K562 (cell line): ENCODE measurements around the gene CNBD2. TPM values are rescaled to one million over a fixed set of nuclear protein-coding genes. Genes with fewer than 3 reads are reported as not detected.

Experiments
- DPF2 ChIP-seq: fragments of 450-650 bp; IDR thresholded peaks from 2 replicates; pipeline ENCODE4 v1.6.1; 2016
- EGR1 ChIP-seq: fragments of 450-650 bp; conservative IDR thresholded peaks from 2 replicates; pipeline ENCODE4 v1.6.1; 2017; ENCODE audit warnings: mild to moderate bottlenecking
- FUS ChIP-seq: fragments of 200-400 bp; formaldehyde crosslinking; optimal IDR thresholded peaks from 2 replicates; pipeline ENCODE3; 2017; ENCODE audit warnings: low read depth, low read length
- GTF2B ChIP-seq: IDR thresholded peaks from 2 replicates; pipeline ENCODE4 v1.6.1; 2011; ENCODE audit not compliant: insufficient read length; ENCODE audit errors: extremely low read depth
- GTF2F1 ChIP-seq: IDR thresholded peaks from 2 replicates; pipeline ENCODE4 v1.6.1; 2011; ENCODE audit warnings: low read depth, low read length, improper control_type of control experiment
- HNRNPLL ChIP-seq: fragments of 200-400 bp; formaldehyde crosslinking; IDR thresholded peaks from 2 replicates; pipeline ENCODE4 v1.6.1; 2017; ENCODE audit warnings: low read length, low read depth, mild to moderate bottlenecking; ENCODE audit not compliant: poor library complexity, severe bottlenecking
- KDM5B ChIP-seq: fragments of 200-600 bp; sonication (generic); IDR thresholded peaks from 2 replicates; pipeline ENCODE4 v1.6.1; 2012; ENCODE audit warnings: low read depth, mild to moderate bottlenecking, moderate library complexity, low read length, control low read depth, inconsistent platforms; ENCODE audit not compliant: insufficient replicate concordance
- MAFG ChIP-seq: fragments of 450-650 bp; conservative IDR thresholded peaks from 2 replicates; pipeline ENCODE4 v1.6.1; 2016; ENCODE audit warnings: missing genetic modification characterization, missing compliant biosample characterization
- MYBL2 ChIP-seq, 2 experiments: fragments of 450-650 bp in 1 of 2; sonication (generic) in 1 of 2; formaldehyde crosslinking in 1 of 2; IDR thresholded peaks; 2 replicates each; pipeline versions ENCODE4 v1.6.1 to v1.8.1; 2017 to 2022; ENCODE audit warnings: borderline replicate concordance in 1 of 2, inconsistent platforms in 1 of 2, low read depth in 1 of 2, mild to moderate bottlenecking in 1 of 2, missing genetic modification reagents in 1 of 2, moderate library complexity in 1 of 2
- PATZ1 ChIP-seq: fragments of 250-450 bp; sonication (Bioruptor Pico); IDR thresholded peaks from 2 replicates; pipeline ENCODE4 v1.5.0; 2020; ENCODE audit warnings: mild to moderate bottlenecking, borderline replicate concordance
- PRMT5 ChIP-seq: sonication (generic); formaldehyde crosslinking; IDR thresholded peaks from 2 replicates; pipeline ENCODE4 v1.5.0; 2020; ENCODE audit warnings: missing genetic modification reagents
- RBBP5 ChIP-seq: fragments of 200-600 bp; sonication (generic); IDR thresholded peaks from 2 replicates; pipeline ENCODE4 v1.6.1; 2012; ENCODE audit warnings: borderline replicate concordance, mild to moderate bottlenecking, low read length, control low read depth, inconsistent platforms; ENCODE audit not compliant: insufficient read depth, poor library complexity, severe bottlenecking
- SIX5 ChIP-seq, 2 experiments: IDR thresholded peaks; 2 replicates each; pipeline ENCODE4 v1.6.1; 2011; ENCODE audit warnings: low read length in 2 of 2, borderline replicate concordance in 1 of 2, low read depth in 1 of 2, mild to moderate bottlenecking in 1 of 2, moderate library complexity in 1 of 2; ENCODE audit not compliant: insufficient read depth in 1 of 2
- SMARCE1 ChIP-seq: fragments of 450-650 bp; IDR thresholded peaks from 2 replicates; pipeline ENCODE4 v1.7.1; 2016; ENCODE audit warnings: mild to moderate bottlenecking
- SREBF2 ChIP-seq: sonication (generic); formaldehyde crosslinking; IDR thresholded peaks from 2 replicates; pipeline ENCODE4 v1.4.0; 2020; ENCODE audit warnings: mild to moderate bottlenecking, missing genetic modification reagents
- STAT5B ChIP-seq: fragments of 250-450 bp; sonication (Bioruptor Pico); IDR thresholded peaks from 2 replicates; pipeline ENCODE4 v1.8.0; 2021; ENCODE audit warnings: mild to moderate bottlenecking, inconsistent platforms
- ZBTB5 ChIP-seq: fragments of 450-650 bp; IDR thresholded peaks from 2 replicates; pipeline ENCODE4 v1.6.1; 2017; ENCODE audit warnings: antibody characterized with exemption
- ZEB2 ChIP-seq: fragments of 450-650 bp; IDR thresholded peaks from 2 replicates; pipeline ENCODE4 v1.6.1; 2016
- ZKSCAN1 ChIP-seq: fragments of 150-350 bp; IDR thresholded peaks from 2 replicates; pipeline ENCODE4 v1.6.1; 2016; ENCODE audit warnings: low read depth, low read length
- ZNF165 ChIP-seq: fragments of 250-450 bp; sonication (Bioruptor Pico); IDR thresholded peaks from 2 replicates; pipeline ENCODE4 v1.4.0; 2020; ENCODE audit warnings: borderline replicate concordance
- ZNF217 ChIP-seq: sonication (generic); formaldehyde crosslinking; IDR thresholded peaks from 2 replicates; pipeline ENCODE4 v1.8.0; 2022; ENCODE audit warnings: mild to moderate bottlenecking, missing genetic modification reagents
- ZNF224 ChIP-seq: sonication (generic); formaldehyde crosslinking; IDR thresholded peaks from 2 replicates; pipeline ENCODE4 v1.8.0; 2022; ENCODE audit warnings: mild to moderate bottlenecking, missing genetic modification reagents
- ZNF41 ChIP-seq: fragments of 250-450 bp; sonication (Bioruptor Pico); conservative IDR thresholded peaks from 2 replicates; pipeline ENCODE4 v1.4.0; 2020; ENCODE audit warnings: mild to moderate bottlenecking
- ZNF764 ChIP-seq: fragments of 250-450 bp; sonication (Bioruptor Pico); IDR thresholded peaks from 2 replicates; pipeline ENCODE4 v1.4.0; 2020; ENCODE audit warnings: low read depth, mild to moderate bottlenecking, moderate library complexity
- polyA plus RNA-seq, 8 experiments: library from polyadenylated mRNA; depleted of rRNA in 4 of 8; stranded (reverse) in 5 of 8; unstranded in 3 of 8; fragments of >200 nt; fragmentation: Nextera tagmentation in 2 of 8; fragmentation: Illumina TruSeq in 1 of 8; extraction: Ambion mirVana in 2 of 8; extraction: Trizol in 1 of 8; gene quantifications; 2 replicates each; pipeline versions ENCODE4 v1.2.1 to v1.2.3, GENCODE V29; 2011 to 2014; ENCODE audit warnings: inconsistent platforms in 1 of 8, missing spikeins in 1 of 8
- total RNA-seq, 7 experiments: library from RNA; depleted of rRNA in 6 of 7; stranded (reverse); fragments of >200 nt in 6 of 7; fragmentation: Illumina TruSeq in 2 of 7; extraction: Trizol in 2 of 7; gene quantifications; 2 replicates each; pipeline versions ENCODE4 v1.2.1 to v1.2.3, GENCODE V29; 2011 to 2021; ENCODE audit warnings: low replicate concordance in 1 of 7

CNBD2 gene
- total and polyA plus RNA-seq, 9 of the 15 experiments (the other 6 are each of a cell fraction or from before 2014, with no cell fraction given) = 3.2 to 17.5 (median 5.3) TPM

- TF ChIP-seq RBBP5 = no peak
- TF ChIP-seq PATZ1 (CRISPR knock-in tag) = no peak
- peak; percentile 52; the same call in 1 of the 2 replicates for TF ChIP-seq EGR1
- TF ChIP-seq SIX5 (IDR thresholded peaks at IDR 0.05; ENCODE audit: borderline replicate concordance in 1 of 2, insufficient read depth in 1 of 2, low read depth in 1 of 2, low read length in 2 of 2) = peak; percentile 29 to 47; a peak in 2 of 4 replicates
- TF ChIP-seq GTF2B = no peak
- TF ChIP-seq DPF2 = no peak
- no peak for TF ChIP-seq ZNF217 (CRISPR knock-in tag)
- no peak for TF ChIP-seq ZBTB5
- TF ChIP-seq ZNF165 = no peak; the same call in 1 of the 2 replicates
- TF ChIP-seq STAT5B = no peak
- 0 out of 2 replicates have a peak, but pooled peaks have one; percentile 12 for TF ChIP-seq ZNF764
- no peak for TF ChIP-seq PRMT5 (CRISPR knock-in tag)
- no peak for TF ChIP-seq SREBF2 (CRISPR knock-in tag)
- TF ChIP-seq ZNF224 (CRISPR knock-in tag) = no peak; the same call in 1 of the 2 replicates
- no peak for TF ChIP-seq SMARCE1
- peak; percentile 84 for TF ChIP-seq MAFG (tag)
- peak; percentile 89 for TF ChIP-seq ZEB2
- peak; percentile 83 for TF ChIP-seq GTF2F1
- no peak for TF ChIP-seq ZKSCAN1
- TF ChIP-seq HNRNPLL = peak; percentile 49
- peak; percentile 85 for TF ChIP-seq KDM5B
- no peak for TF ChIP-seq FUS
- no peak for TF ChIP-seq MYBL2 (IDR thresholded peaks at IDR 0.05; ENCODE audit: low read depth)
- no peak for TF ChIP-seq MYBL2 (CRISPR knock-in tag; IDR thresholded peaks at IDR 0.05; ENCODE audit: borderline replicate concordance)
- TF ChIP-seq ZNF41 (CRISPR knock-in tag) = peak; percentile 54; the same call in 1 of the 2 replicates
Observed at GRCh38 chr20:36050436-36051317, 82.3 kb downstream of the CNBD2 start (continued).
